Measurements from ENCODE around the gene WWOX. TPM values are rescaled to one million over a fixed set of nuclear protein-coding genes. Genes with fewer than 3 reads are reported as not detected.

Gene WWOX
- total and polyA plus RNA-seq, 2 of the 8 experiments (the other 6 are each of a cell fraction or from before 2014, with no cell fraction given), result 5.4 to 16.7 TPM

- Histone ChIP-seq H2BK5ac (ENCODE audit: low read depth, low read length) (no peak overlapping the region), H2AK5ac (ENCODE audit: low read depth, low read length) (no peak overlapping the region), H3K27me3 (replicated peaks in 1 of 4; ENCODE audit: control insufficient read depth in 3 of 4, extremely low read depth in 1 of 4, insufficient read depth in 3 of 4, low read length in 3 of 4) (no peaks in the 10 kb centered on the region), H3K4me1 (replicated peaks in 1 of 4; ENCODE audit: control insufficient read depth in 3 of 4, insufficient read depth in 4 of 4, low read length in 3 of 4) (peaks cover 0 to 2% (median 0%) of the 10 kb centered on the region in 4 experiments; a peak in 2 of 7 replicates), H3K4me3 (ENCODE audit: extremely low read depth in 1 of 4, insufficient read depth in 2 of 4, low read depth in 3 of 4, low read length in 4 of 4) (no peak overlapping the region), H3K79me1 (ENCODE audit: low read depth, low read length) (no peaks in the 10 kb centered on the region), H2BK120ac (replicated peaks; ENCODE audit: low read depth, low read length) (no peak overlapping the region), H3K79me2 (ENCODE audit: control insufficient read depth in 1 of 2, insufficient read depth in 2 of 2, low read length in 2 of 2) (no peaks in the 10 kb centered on the region), H3K23me2 (ENCODE audit: low read depth, low read length) (no peaks in the 10 kb centered on the region), H3K4me2 (ENCODE audit: insufficient read depth in 1 of 2, low read depth in 2 of 2, low read length in 2 of 2) (no peak overlapping the region), H4K5ac (ENCODE audit: insufficient read length, low read depth, low read length) (no peak overlapping the region), H3K9ac (replicated peaks in 1 of 4; ENCODE audit: extremely low read depth in 1 of 4, low read depth in 3 of 4, low read length in 3 of 4) (no peak overlapping the region), H4K8ac (ENCODE audit: extremely low read depth, insufficient read depth, low read length) (no peak overlapping the region), H4K91ac (replicated peaks; ENCODE audit: insufficient read length, low read length) (no peak overlapping the region), H2BK20ac (ENCODE audit: low read length) (no peak overlapping the region), H3K36me3 (ENCODE audit: control insufficient read depth in 2 of 4, insufficient read depth in 4 of 4, low read length in 3 of 4) (no peaks in the 10 kb centered on the region), H3K4ac (replicated peaks; ENCODE audit: insufficient read length, low read depth, low read length) (no peak overlapping the region), H2BK12ac (ENCODE audit: low read depth, low read length) (no peak overlapping the region), H2AFZ (ENCODE audit: low read length) (no peak overlapping the region), H3K18ac (ENCODE audit: extremely low read depth, low read length) (no peak overlapping the region), H3K9me3 (ENCODE audit: insufficient read depth in 2 of 2, low read depth in 1 of 2, low read length in 1 of 2) (no peaks in the 10 kb centered on the region), H2BK15ac (ENCODE audit: low read length) (no peak overlapping the region), H3K14ac (ENCODE audit: insufficient read length) (no peak overlapping the region), H3K27ac (ENCODE audit: low read depth, low read length) (no peak overlapping the region), H3K56ac (replicated peaks; ENCODE audit: insufficient read length, low read depth, low read length) (no peak overlapping the region), H3K23ac (ENCODE audit: insufficient read length) (no peak overlapping the region), H4K20me1 (replicated peaks in 1 of 2; ENCODE audit: control insufficient read depth in 1 of 2, insufficient read depth in 2 of 2, low read length in 2 of 2) (no peaks in the 10 kb centered on the region)
- 90% methylated on average over 3 of the region's 3 CpGs; no CpG with 5 or more reads in 1 of the 2 experiments for WGBS, 2 experiments (ENCODE audit: extremely low coverage in 1 of 2, insufficient coverage in 1 of 2, insufficient read length in 1 of 2, insufficient replicate concordance in 2 of 2, low coverage in 1 of 2, low lambda C conversion rate in 2 of 2, missing lambda C conversion rate in 1 of 2)
- no peak for DNase-seq (ENCODE audit: low read depth in 1 of 2, low spot score in 2 of 2)
- no peak for FAIRE-seq
- ChIA-PET CTCF (ENCODE audit: partially characterized antibody) (no interaction called here), POLR2A (ENCODE audit: partially characterized antibody) (no interaction called here)
- TF ChIP-seq NANOG (IDR thresholded peaks at IDR 0.05; ENCODE audit: insufficient read depth, low read depth, low read length, poor library complexity, severe bottlenecking), result no peak
- TF ChIP-seq YY1 (IDR thresholded peaks at IDR 0.05; ENCODE audit: low read depth, low read length), result no peak
- TF ChIP-seq EP300 (IDR thresholded peaks at IDR 0.05; ENCODE audit: borderline replicate concordance in 1 of 2, low read depth in 2 of 2, low read length in 2 of 2), result no peak
- no peak for TF ChIP-seq SIX5 (IDR thresholded peaks at IDR 0.05; ENCODE audit: low read depth, low read length)
- TF ChIP-seq JUN (IDR thresholded peaks at IDR 0.05; ENCODE audit: low read depth, low read length), result no peak
- TF ChIP-seq E2F6 (IDR thresholded peaks at IDR 0.05), result no peak
- TF ChIP-seq CBX8 (IDR thresholded peaks at IDR 0.05; ENCODE audit: borderline replicate concordance, low read depth, low read length), result no peak
- no peak for TF ChIP-seq HDAC6 (IDR thresholded peaks at IDR 0.05; ENCODE audit: low read depth, low read length)
- TF ChIP-seq TAF7 (optimal IDR thresholded peaks at IDR 0.05; ENCODE audit: borderline replicate concordance, low read depth, low read length), result no peak
- TF ChIP-seq RFX5 (IDR thresholded peaks at IDR 0.05; ENCODE audit: borderline replicate concordance, low read depth, low read length), result no peak
- no peak for TF ChIP-seq BACH1 (IDR thresholded peaks at IDR 0.05; ENCODE audit: low read length)
- no peak for TF ChIP-seq GABPA (IDR thresholded peaks at IDR 0.05; ENCODE audit: borderline replicate concordance, insufficient read depth, low read length)
Observed at GRCh38 chr16:79110953-79111352, 1011.5 kb downstream of the WWOX start.

All from H1 (cell line).